Colonic mucosa (tissue), 4 donors: Measurements from ENCODE around the gene GNAI1. TPM values are rescaled to one million over a fixed set of nuclear protein-coding genes. Genes with fewer than 3 reads are reported as not detected.

Experiments used
- DNase-seq: peaks from one replicate; pipeline ENCODE4 v3.0.0-alpha.2; 2020
- H3K27ac ChIP-seq: fragments of 200-600 bp; one replicate; pipeline ENCODE4 v1.8.0; 2021
- H3K27me3 ChIP-seq: fragments of 200-600 bp; one replicate; pipeline ENCODE4 v1.8.0; 2021
- H3K36me3 ChIP-seq: fragments of 200-600 bp; one replicate; pipeline ENCODE4 v1.8.0; 2021
- H3K4me1 ChIP-seq: fragments of 200-600 bp; one replicate; pipeline ENCODE4 v1.8.0; 2021; ENCODE audit warnings: mild to moderate bottlenecking
- H3K4me3 ChIP-seq: fragments of 200-600 bp; one replicate; pipeline ENCODE4 v1.8.0; 2021
- H3K9ac ChIP-seq, 2 donors: one replicate each; pipeline ENCODE4 v1.7.0; 2013; ENCODE audit warnings: control low read depth in 2 of 2, low read depth in 2 of 2, low read length in 2 of 2
- H3K9me3 ChIP-seq: fragments of 200-600 bp; one replicate; pipeline ENCODE4 v1.8.0; 2021
- intact Hi-C: fragments of 100-400 bp; cut with DNase I; formaldehyde crosslinking; loops from one replicate; pipeline ENCODE4 v1.14.1; 2022
- total RNA-seq, 2 donors: library from RNA; stranded (reverse); fragmentation: NEBNext Ultra II Directional in 1 of 2; extraction: Animal tissue kit (Norgen Biotek cat#: 25700) in 1 of 2; gene quantifications; one replicate each; pipeline ENCODE4 v1.2.1, GENCODE V29; 2021
- TF ChIP-seq, protein P1 (sequence below): fragments of 200-600 bp; IDR thresholded peaks from one replicate; pipeline ENCODE4 v1.8.0; 2022; ENCODE audit warnings: antibody characterized with exemption, mild to moderate bottlenecking
- donor health status: healthy.
- donor health status: DM: no; HTN: no; CAD: no.
- donor health status: DM: no; HTN: no; CAD: no.

The GNAI1 gene
- total RNA-seq, 2 donors from 2014 or later = 13.3 to 27.1 TPM

DNA sequence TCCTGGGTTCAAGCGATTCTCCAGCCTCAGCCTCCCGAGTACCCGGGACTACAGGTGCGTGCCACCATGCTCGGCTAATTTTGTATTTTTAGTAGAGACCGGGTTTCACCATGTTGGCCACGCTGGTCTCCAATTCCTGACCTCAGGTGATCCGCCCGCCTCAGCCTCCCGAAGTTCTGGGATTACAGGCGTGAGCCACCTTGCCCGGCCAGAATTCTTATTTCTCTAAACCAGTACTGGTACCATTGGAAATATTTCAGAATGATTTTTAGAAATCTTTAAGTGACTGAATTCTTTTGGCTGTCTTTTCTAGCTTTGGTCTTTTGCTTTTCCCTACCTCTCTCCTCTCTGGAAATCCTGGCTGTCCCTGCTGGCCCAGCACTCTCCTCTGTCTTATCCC, 2.8 kb downstream of the GNAI1 start:
- intact Hi-C loops = no loop called here
- Histone ChIP-seq H3K27ac (no peak overlapping the region), H3K9ac (no peak overlapping the region), H3K4me3 (no peak overlapping the region), H3K4me1 (peaks cover 5% of the 10 kb centered on the region), H3K27me3 (no peaks in the 10 kb centered on the region), H3K9me3 (no peaks in the 10 kb centered on the region), H3K36me3 (no peaks in the 10 kb centered on the region)
- DNase-seq = no peak
- TF ChIP-seq, protein P1, sequence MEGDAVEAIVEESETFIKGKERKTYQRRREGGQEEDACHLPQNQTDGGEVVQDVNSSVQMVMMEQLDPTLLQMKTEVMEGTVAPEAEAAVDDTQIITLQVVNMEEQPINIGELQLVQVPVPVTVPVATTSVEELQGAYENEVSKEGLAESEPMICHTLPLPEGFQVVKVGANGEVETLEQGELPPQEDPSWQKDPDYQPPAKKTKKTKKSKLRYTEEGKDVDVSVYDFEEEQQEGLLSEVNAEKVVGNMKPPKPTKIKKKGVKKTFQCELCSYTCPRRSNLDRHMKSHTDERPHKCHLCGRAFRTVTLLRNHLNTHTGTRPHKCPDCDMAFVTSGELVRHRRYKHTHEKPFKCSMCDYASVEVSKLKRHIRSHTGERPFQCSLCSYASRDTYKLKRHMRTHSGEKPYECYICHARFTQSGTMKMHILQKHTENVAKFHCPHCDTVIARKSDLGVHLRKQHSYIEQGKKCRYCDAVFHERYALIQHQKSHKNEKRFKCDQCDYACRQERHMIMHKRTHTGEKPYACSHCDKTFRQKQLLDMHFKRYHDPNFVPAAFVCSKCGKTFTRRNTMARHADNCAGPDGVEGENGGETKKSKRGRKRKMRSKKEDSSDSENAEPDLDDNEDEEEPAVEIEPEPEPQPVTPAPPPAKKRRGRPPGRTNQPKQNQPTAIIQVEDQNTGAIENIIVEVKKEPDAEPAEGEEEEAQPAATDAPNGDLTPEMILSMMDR = no peak

DNA sequence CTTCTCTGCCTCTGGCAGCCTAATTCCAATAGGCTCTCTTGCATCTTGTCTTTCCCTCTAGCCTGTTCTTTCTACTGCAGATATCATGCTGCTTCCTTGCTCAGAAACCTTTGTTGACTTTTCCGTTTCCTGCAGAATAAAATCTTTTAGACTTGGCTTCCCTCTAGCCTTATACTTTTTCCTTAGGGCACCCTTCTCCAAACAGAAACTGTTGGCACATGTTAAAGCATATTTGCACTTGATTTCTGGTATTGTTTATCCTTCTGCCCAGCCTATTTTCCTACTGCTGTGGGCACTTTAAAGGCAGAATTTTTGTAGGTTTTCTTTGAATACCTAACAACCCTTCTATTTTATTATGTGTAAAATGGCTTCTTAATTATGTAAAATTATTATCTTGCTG, 4.6 kb downstream of the GNAI1 start:
- Histone ChIP-seq H3K9me3 (no peaks in the 10 kb centered on the region), H3K27ac (no peak overlapping the region), H3K4me3 (no peak overlapping the region), H3K4me1 (peaks cover 5% of the 10 kb centered on the region), H3K9ac (no peak overlapping the region), H3K36me3 (no peaks in the 10 kb centered on the region), H3K27me3 (no peaks in the 10 kb centered on the region)
- no peak for DNase-seq
- intact Hi-C loops = no loop called here
- TF ChIP-seq, protein P1 = no peak

GRCh38 chr7:80140388-80140787, 5.8 kb downstream of the GNAI1 start:
- no peaks in the 10 kb centered on the region for H3K9me3 ChIP-seq
- TF ChIP-seq, protein P1 = no peak
- H3K4me3 ChIP-seq = no peak overlapping the region
- no peaks in the 10 kb centered on the region for H3K27me3 ChIP-seq
- no peak overlapping the region for H3K9ac ChIP-seq
- peaks cover 5% of the 10 kb centered on the region for H3K4me1 ChIP-seq
- intact Hi-C loops = no loop called here
- no peaks in the 10 kb centered on the region for H3K36me3 ChIP-seq
- DNase-seq = no peak
- H3K27ac ChIP-seq = no peak overlapping the region

- H3K27me3 ChIP-seq = no peaks in the 10 kb centered on the region
- H3K4me1 ChIP-seq = peaks cover 5% of the 10 kb centered on the region
- no peaks in the 10 kb centered on the region for H3K36me3 ChIP-seq
- no peak overlapping the region for H3K9ac ChIP-seq
- H3K27ac ChIP-seq = no peak overlapping the region
- intact Hi-C loops = no loop called here
- TF ChIP-seq, protein P1 = no peak
- DNase-seq = no peak
- H3K9me3 ChIP-seq = no peaks in the 10 kb centered on the region
- H3K4me3 ChIP-seq = no peak overlapping the region
These were observed 6.7 kb downstream of the GNAI1 start for GRCh38 chr7:80141376-80141775.

- no peak overlapping the region for H3K27ac ChIP-seq
These were observed 8.4 kb downstream of the GNAI1 start for GRCh38 chr7:80142853-80143580.

More at GRCh38 chr7:80142853-80143580, 8.4 kb downstream of the GNAI1 start:
- Histone ChIP-seq H3K4me1 (peaks cover 5% of the 10 kb centered on the region), H3K9ac (no peak overlapping the region), H3K9me3 (no peaks in the 10 kb centered on the region), H3K27me3 (no peaks in the 10 kb centered on the region), H3K4me3 (no peak overlapping the region), H3K36me3 (no peaks in the 10 kb centered on the region)
- no peak for DNase-seq
- TF ChIP-seq, protein P1 = no peak
- intact Hi-C loops = no loop called here
